HCT116 (cell line): Measurements from ENCODE around the gene GPR3. TPM values are rescaled to one million over a fixed set of nuclear protein-coding genes. Genes with fewer than 3 reads are reported as not detected.

Experiments
- ATAC-seq: fragments of 200-7000 bp; cut with Tn5 transposase; 2 replicates; pipeline ENCODE4 v1.9.1; 2020; ENCODE audit warnings: mild to moderate bottlenecking, moderate library complexity
- BruUV-seq: library from RNA; stranded (reverse); fragments of 400-500 nt; replicated peaks from 2 replicates; lab custom pipeline; 2021; lab: Mats Ljungman, UMichigan
- CTCF ChIA-PET: fragments of 300-600 bp; sonication (Branson Sonifier 250); formaldehyde crosslinking; loops from one replicate; lab custom pipeline; 2021; ENCODE audit warnings: antibody characterized with exemption; lab: Charles Lee
- POLR2A ChIA-PET: fragments of 300-600, 350-600 bp; sonication (Branson Sonifier 250); formaldehyde crosslinking; loops from one replicate; lab custom pipeline; 2021; ENCODE audit warnings: antibody characterized with exemption; lab: Charles Lee
- RAD21 ChIA-PET, 2 experiments: fragments of 300-600 bp; sonication (Branson Sonifier 250); formaldehyde crosslinking; loops; one replicate each; lab custom pipeline; 2023; ENCODE audit warnings: low total read pairs in 2 of 2; ENCODE audit not compliant: uncharacterized antibody in 2 of 2, unreplicated experiment in 2 of 2, low non-redundant PET in 1 of 2; lab: Charles Lee
- DNase-seq: peaks from one replicate; pipeline ENCODE4 v3.0.0-alpha.2; 2010; ENCODE audit warnings: low read depth, low spot score
- H2AFZ ChIP-seq: fragments of 200-600 bp; shearing (Covaris generic), sonication (generic); 2 replicates; pipeline ENCODE4 v1.6.1; 2017; ENCODE audit warnings: low read depth, mixed run types, mixed read lengths, antibody characterized with exemption, low read length; ENCODE audit not compliant: poor library complexity, severe bottlenecking
- H3K27ac ChIP-seq: 2 replicates; pipeline ENCODE4 v1.5.1; 2012; ENCODE audit warnings: low read depth, low read length
- H3K27me3 ChIP-seq: fragments of 200-600 bp; sonication (generic); 2 replicates; pipeline ENCODE4 v1.6.1; 2016; ENCODE audit warnings: mixed run types, low read length, mixed read lengths; ENCODE audit not compliant: insufficient read depth
- H3K36me3 ChIP-seq, 2 experiments: fragments of 200-500 bp in 1 of 2; fragments of 200-600 bp in 1 of 2; sonication (Bioruptor generic) in 1 of 2; sonication (generic) in 1 of 2; 2 replicates each; pipeline versions ENCODE4 v1.5.1 to v1.6.1; 2014 to 2016; ENCODE audit warnings: low read length in 2 of 2, inconsistent platforms in 1 of 2, mixed read lengths in 1 of 2, mixed run types in 1 of 2; ENCODE audit not compliant: insufficient read depth in 2 of 2, control insufficient read depth in 1 of 2
- H3K4me1 ChIP-seq, 2 experiments: fragments of 200-600 bp in 1 of 2; sonication (generic) in 1 of 2; 2 replicates each; pipeline versions ENCODE4 v1.5.1 to v1.6.1; 2012 to 2017; ENCODE audit warnings: low read length in 2 of 2, inconsistent platforms in 1 of 2, mild to moderate bottlenecking in 1 of 2, mixed read lengths in 1 of 2, mixed run types in 1 of 2, moderate library complexity in 1 of 2; ENCODE audit not compliant: insufficient read depth in 2 of 2, control insufficient read depth in 1 of 2
- H3K4me2 ChIP-seq: fragments of 200-600 bp; sonication (generic); 2 replicates; pipeline ENCODE4 v1.6.1; 2017; ENCODE audit warnings: mixed run types, low read length, mixed read lengths
- H3K4me3 ChIP-seq, 2 experiments: fragments of 200-600 bp in 1 of 2; sonication (generic) in 1 of 2; replicated peaks in 1 of 2; 2 replicates each; pipeline ENCODE4 v1.5.1; 2011 to 2016; ENCODE audit warnings: low read length in 2 of 2, control low read depth in 1 of 2, low read depth in 1 of 2, mild to moderate bottlenecking in 1 of 2, mixed read lengths in 1 of 2, mixed run types in 1 of 2
- H3K79me2 ChIP-seq: fragments of 200-600 bp; sonication (generic); 2 replicates; pipeline ENCODE4 v1.6.1; 2017; ENCODE audit warnings: mild to moderate bottlenecking, mixed run types, low read length, moderate library complexity, mixed read lengths; ENCODE audit not compliant: insufficient read depth
- H3K9ac ChIP-seq: fragments of 200-600 bp; sonication (generic); 2 replicates; pipeline ENCODE4 v1.6.1; 2016; ENCODE audit warnings: low read length, mixed read lengths
- H3K9me2 ChIP-seq: fragments of 200-600 bp; sonication (generic), shearing (Covaris generic); 2 replicates; pipeline ENCODE4 v1.6.1; 2017; ENCODE audit warnings: mixed run types, mild to moderate bottlenecking, moderate library complexity; ENCODE audit not compliant: insufficient read depth
- H3K9me3 ChIP-seq, 2 experiments: fragments of 200-500 bp in 1 of 2; fragments of 200-600 bp in 1 of 2; sonication (Bioruptor generic) in 1 of 2; sonication (generic) in 1 of 2; 2 replicates each; pipeline ENCODE4 v1.6.1; 2014 to 2017; ENCODE audit warnings: low read length in 2 of 2, mixed read lengths in 2 of 2, inconsistent platforms in 1 of 2, low read depth in 1 of 2, mild to moderate bottlenecking in 1 of 2, mixed run types in 1 of 2, moderate library complexity in 1 of 2; ENCODE audit not compliant: control insufficient read depth in 1 of 2, insufficient read depth in 1 of 2
- H4K20me1 ChIP-seq: fragments of 200-600 bp; sonication (generic), shearing (Covaris generic); 2 replicates; pipeline ENCODE4 v1.6.1; 2017; ENCODE audit warnings: mixed run types, mild to moderate bottlenecking, moderate library complexity; ENCODE audit not compliant: insufficient read depth
- CEBPB ChIP-seq: IDR thresholded peaks from 2 replicates; pipeline ENCODE4 v1.6.1; 2012; ENCODE audit warnings: low read depth
- EZH2 ChIP-seq: fragments of 200-600 bp; sonication (generic); IDR thresholded peaks from 2 replicates; pipeline ENCODE4 v1.6.1; 2017; ENCODE audit warnings: antibody characterized with exemption, mixed run types
- JUND ChIP-seq: IDR thresholded peaks from 2 replicates; pipeline ENCODE4 v1.6.1; 2012
- POLR2AphosphoS5 ChIP-seq: IDR thresholded peaks from 2 replicates; pipeline ENCODE4 v1.6.1; 2011; ENCODE audit warnings: mild to moderate bottlenecking, low read depth, low read length, moderate library complexity
- SRF ChIP-seq: IDR thresholded peaks from 2 replicates; pipeline ENCODE4 v1.6.1; 2012; ENCODE audit warnings: low read depth
- ZNF274 ChIP-seq: fragments of 200-500 bp; sonication (Bioruptor generic); IDR thresholded peaks from 2 replicates; pipeline ENCODE4 v1.6.1; 2014; ENCODE audit warnings: mild to moderate bottlenecking, low read depth, low read length, inconsistent platforms
- intact Hi-C: fragments of 100-400 bp; cut with micrococcal nuclease; formaldehyde crosslinking; loops from 2 replicates; pipeline ENCODE4 v1.10.0; 2022
- total RNA-seq: library from RNA; stranded (reverse); gene quantifications from one replicate; pipeline ENCODE4 v1.2.1, GENCODE V29; 2021; ENCODE audit not compliant: unreplicated experiment
- TF ChIP-seq, protein P1 (sequence below): IDR thresholded peaks from 2 replicates; pipeline ENCODE4 v1.6.1; 2012; ENCODE audit warnings: low read depth

The GPR3 gene
- total RNA-seq, 1 experiment from 2014 or later, result 2.8 TPM

DNA sequence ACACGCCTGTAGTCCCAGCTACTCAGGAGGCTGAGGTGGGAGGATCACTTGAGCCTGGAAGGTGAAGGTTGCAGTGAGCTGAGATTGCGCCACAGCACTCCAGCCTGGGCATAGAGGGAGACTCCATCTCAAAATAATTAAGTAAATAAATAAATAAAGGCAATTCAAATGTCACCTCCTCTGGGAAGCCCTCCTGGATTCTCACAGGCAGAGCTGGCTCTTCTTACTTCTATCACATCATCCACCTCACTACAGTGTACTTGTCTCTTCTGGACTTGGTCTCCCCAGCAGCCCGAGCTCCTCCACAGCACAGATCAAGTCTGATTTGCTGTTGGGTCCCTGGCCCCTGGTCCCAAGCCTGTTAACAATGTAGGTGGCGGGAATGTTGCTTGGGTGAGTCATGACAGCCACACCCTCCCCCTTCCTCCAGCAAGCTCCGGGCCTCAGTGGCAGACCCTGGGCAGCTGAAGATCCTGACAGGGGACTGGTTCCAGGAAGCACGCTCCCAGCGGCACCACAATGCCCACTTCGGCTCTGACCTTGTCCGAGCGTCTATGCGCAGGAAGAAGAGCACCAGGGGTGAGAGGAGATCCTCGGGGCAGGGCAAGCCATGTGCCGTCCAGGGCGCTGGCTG, 45.3 kb upstream of the GPR3 start:
- H3K4me3 ChIP-seq, result peak overlapping the region in 1 of 2 experiments; percentile 49; a peak in 2 of 4 replicates
- peaks cover 32 to 61% of the 10 kb centered on the region in 2 experiments for H3K4me1 ChIP-seq
- no peaks in the 10 kb centered on the region for H3K9me2 ChIP-seq
- TF ChIP-seq CEBPB (no peak), POLR2AphosphoS5 (no peak), ZNF274 (no peak), EZH2 (no peak), JUND (no peak), SRF (no peak)
- TF ChIP-seq, protein P1, sequence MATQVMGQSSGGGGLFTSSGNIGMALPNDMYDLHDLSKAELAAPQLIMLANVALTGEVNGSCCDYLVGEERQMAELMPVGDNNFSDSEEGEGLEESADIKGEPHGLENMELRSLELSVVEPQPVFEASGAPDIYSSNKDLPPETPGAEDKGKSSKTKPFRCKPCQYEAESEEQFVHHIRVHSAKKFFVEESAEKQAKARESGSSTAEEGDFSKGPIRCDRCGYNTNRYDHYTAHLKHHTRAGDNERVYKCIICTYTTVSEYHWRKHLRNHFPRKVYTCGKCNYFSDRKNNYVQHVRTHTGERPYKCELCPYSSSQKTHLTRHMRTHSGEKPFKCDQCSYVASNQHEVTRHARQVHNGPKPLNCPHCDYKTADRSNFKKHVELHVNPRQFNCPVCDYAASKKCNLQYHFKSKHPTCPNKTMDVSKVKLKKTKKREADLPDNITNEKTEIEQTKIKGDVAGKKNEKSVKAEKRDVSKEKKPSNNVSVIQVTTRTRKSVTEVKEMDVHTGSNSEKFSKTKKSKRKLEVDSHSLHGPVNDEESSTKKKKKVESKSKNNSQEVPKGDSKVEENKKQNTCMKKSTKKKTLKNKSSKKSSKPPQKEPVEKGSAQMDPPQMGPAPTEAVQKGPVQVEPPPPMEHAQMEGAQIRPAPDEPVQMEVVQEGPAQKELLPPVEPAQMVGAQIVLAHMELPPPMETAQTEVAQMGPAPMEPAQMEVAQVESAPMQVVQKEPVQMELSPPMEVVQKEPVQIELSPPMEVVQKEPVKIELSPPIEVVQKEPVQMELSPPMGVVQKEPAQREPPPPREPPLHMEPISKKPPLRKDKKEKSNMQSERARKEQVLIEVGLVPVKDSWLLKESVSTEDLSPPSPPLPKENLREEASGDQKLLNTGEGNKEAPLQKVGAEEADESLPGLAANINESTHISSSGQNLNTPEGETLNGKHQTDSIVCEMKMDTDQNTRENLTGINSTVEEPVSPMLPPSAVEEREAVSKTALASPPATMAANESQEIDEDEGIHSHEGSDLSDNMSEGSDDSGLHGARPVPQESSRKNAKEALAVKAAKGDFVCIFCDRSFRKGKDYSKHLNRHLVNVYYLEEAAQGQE, result no peak
- TF ChIP-seq, all 23 proteins: peak for 0
- RAD21 ChIA-PET, result no interaction called here
- DNase-seq, result no peak
- peak overlapping the region; percentile 58 for H3K9ac ChIP-seq
- POLR2A ChIA-PET, result interaction anchor here (0.9 to 1.2 kb wide), 2 partner anchors 19 to 20 kb away, joined by 3 read pairs; partner anchors contain the start of gene MAP3K6
- peak overlapping the region; percentile 40 for H3K27ac ChIP-seq
- H3K9me3 ChIP-seq, result no peaks in the 10 kb centered on the region
- H3K27me3 ChIP-seq, result no peaks in the 10 kb centered on the region
- peak; percentile 23 for ATAC-seq
- intact Hi-C loops, result no loop called here
- H3K79me2 ChIP-seq, result peaks cover 19% of the 10 kb centered on the region; the same call in 1 of the 2 replicates
- no peak overlapping the region for H2AFZ ChIP-seq
- H3K4me2 ChIP-seq, result peak overlapping the region; percentile 82
- no peaks in the 10 kb centered on the region for H3K36me3 ChIP-seq
- H4K20me1 ChIP-seq, result no peaks in the 10 kb centered on the region
- CTCF ChIA-PET, result interaction anchor here (1.4 kb wide), 1 partner anchor 41 kb away, joined by 3 read pairs; no protein-coding TSS in a partner anchor
- no TSS peak for BruUV-seq
